Activated CD4-positive, alpha-beta T cell treated with anti-CD3 and anti-CD28 coated beads, Interleukin-2, amount 50 U/mL, for 1 hour (primary cell): ENCODE results near the gene CSF1.
"Not testable (repeated sequence)": the region's sequence is repeated elsewhere in the genome, so short reads cannot be mapped to it uniquely, and the experiment has no call there.

Experiments
- DNase-seq: peaks from one replicate; pipeline ENCODE4 v3.0.0-alpha.2; 2020

Gene CSF1

DNA sequence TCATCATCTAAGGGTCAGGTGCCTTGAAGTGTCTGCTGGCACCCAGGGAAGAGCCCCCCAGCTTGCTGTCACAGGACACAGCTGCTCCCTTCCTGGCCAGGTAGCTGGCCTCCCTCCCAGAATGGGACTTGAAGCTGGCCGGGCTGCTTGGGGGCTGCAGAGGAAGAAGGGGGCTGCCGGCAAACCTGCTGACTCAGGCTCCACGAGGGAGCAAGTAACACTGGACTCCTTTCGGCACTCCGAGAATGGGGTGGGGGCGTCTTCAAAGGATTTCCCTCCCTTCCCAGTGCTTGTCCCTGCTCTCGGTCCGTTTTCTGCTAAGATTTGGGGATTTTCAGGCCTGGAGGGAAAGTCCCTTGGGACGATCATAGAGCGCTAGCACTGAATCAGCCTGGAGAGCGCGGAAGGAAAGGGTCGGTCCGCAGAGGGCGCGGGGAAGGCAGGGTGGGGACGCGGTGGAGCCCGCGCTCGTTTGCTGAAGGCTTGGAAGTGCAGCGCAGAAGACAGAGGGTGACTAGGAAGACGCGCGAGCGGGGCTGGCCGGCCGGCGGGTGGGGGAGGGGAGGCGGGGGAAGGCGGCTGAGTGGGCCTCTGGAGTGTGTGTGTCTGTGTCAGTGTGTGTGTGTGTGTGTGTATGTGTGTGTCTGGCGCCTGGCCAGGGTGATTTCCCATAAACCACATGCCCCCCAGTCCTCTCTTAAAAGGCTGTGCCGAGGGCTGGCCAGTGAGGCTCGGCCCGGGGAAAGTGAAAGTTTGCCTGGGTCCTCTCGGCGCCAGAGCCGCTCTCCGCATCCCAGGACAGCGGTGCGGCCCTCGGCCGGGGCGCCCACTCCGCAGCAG is at the start of gene CSF1:
TSS of gene CSF1 (plus strand) at position 727 of the 840 bp plus-strand sequence. CDS start 175 bp downstream, outside the sequence.
- peak; percentile 42 for DNase-seq

DNA sequence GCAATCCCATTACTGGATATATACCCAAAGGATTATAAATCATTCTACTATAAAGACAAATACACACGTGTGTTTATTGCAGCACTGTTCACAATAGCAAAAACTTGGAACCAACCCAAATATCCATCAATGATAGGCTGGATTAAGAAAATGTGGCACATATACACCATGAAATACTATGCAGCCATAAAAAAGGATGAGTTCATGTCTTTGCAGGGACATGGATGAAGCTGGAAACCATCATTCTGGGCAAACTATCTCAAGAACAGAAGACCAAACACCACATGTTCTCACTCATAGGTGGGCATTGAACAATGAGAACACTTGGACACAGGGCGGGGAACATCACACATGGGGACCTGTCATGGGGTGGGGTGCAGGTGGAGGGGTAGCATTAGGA is 49.0 kb upstream of the CSF1 start:
- DNase-seq = not testable (repeated sequence)

- no peak for DNase-seq
These were observed 47.0 kb upstream of the CSF1 start for GRCh38 chr1:109863667-109864046.

DNA sequence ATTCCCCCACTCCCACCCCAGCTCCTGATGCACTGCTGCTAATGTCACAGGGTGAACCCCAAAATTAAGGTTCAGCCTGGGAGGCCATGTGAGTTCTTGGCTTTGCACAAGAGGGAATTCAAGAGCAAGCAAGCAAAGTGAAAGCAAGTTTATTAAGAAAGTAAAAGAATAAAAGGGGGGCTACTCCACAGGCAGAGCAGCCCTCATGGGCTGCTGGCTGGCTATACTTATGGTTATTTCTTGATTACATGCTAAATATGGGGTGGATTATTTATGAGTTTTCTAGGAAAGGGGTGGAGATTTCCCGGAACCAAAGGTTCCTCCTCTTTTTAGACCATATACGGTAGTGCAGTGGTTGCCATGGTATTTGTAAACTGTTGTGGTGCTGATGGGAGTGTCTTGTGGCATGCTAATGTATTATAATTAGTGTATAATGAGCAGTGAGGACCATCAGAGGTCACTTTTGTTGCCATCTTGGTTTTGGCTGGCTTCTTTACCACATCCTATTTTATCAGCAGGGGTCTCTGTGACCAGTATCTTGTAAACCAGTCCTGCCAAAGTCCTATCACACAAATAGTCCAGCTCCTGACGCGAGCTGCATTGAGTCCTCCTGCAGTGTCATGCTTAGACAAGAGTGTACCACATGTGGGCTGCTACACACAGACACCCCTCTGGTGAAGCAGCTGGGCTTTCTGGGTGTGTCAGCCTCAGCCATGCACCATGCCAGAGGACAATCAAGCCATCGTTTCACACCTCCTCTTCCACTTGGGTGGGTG is 46.4 kb upstream of the CSF1 start:
- no peak for DNase-seq

DNA sequence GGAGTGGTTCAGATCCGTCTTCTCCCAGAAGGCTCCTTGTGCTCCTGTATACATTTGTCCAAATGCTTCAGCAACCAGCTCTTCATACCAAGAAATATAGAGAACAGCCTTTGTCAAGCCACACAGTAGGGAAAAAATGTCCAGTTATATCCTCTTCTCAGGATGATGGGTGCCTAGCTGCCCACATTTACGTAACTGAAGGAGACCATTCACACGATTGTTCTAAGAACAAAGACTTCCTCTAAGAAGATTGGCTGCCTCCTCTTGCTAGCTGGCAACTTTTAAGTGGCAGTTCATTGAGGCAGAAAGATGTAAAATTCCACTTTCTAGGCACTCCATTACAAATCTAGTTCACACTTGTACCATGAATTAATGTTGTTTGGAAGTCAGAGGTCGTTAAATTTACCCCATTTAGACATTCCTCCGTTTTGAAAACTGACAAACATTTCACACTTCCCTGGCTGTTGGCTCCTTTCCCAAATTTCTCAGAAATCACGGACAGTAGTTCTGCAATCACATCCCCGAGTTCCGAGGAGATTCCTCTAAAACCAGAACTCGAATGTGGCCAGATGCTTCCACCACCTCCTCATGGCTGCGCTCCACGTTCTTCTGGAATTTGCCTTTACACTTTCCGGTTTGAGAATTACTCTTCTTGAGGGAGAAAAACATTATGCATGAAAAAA is 45.6 kb upstream of the CSF1 start:
- no peak for DNase-seq

DNA sequence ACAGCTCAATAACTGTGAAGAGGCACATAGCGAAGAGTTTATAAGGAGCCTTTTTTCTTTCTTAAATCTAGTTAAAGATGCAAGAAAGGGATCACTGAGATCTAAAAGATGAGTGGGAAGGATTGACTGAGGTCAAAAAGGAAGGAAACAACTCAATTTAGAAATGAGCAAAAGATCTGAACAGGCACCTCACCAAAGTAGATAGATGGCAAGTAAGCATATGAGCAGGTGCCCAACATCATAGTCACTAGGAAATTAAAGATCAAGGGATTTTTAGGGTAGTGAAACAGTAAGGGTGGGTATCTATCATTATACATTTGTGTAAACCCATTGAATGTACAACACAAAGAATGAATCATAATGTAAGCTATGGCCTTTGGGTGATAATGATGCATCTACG is 44.6 kb upstream of the CSF1 start:
- no peak for DNase-seq

- DNase-seq = no peak
These were observed 37.1 kb upstream of the CSF1 start for GRCh38 chr1:109873278-109874175.

DNA sequence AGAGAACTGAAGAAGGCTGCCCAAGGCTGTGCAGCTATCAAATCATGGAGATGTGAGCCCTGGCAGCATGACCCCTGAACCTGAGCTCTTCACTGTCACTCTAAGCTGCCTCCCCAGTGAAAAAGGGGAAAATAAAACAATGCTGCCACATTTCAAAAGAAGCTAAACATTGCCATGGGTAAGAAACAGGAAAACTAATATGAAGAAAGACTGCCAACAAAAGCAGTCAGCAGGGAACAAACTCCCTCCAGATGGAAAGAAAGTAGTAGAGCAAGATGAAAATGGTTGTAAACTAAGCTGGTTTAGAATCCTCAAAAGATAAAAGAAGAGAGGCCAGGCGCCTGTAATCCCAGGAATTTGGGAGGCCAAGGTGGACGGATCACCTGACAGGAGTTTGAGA is 36.2 kb upstream of the CSF1 start:
- no peak for DNase-seq

GRCh38 chr1:109875874-109876273 is 34.8 kb upstream of the CSF1 start:
- no peak for DNase-seq

DNA sequence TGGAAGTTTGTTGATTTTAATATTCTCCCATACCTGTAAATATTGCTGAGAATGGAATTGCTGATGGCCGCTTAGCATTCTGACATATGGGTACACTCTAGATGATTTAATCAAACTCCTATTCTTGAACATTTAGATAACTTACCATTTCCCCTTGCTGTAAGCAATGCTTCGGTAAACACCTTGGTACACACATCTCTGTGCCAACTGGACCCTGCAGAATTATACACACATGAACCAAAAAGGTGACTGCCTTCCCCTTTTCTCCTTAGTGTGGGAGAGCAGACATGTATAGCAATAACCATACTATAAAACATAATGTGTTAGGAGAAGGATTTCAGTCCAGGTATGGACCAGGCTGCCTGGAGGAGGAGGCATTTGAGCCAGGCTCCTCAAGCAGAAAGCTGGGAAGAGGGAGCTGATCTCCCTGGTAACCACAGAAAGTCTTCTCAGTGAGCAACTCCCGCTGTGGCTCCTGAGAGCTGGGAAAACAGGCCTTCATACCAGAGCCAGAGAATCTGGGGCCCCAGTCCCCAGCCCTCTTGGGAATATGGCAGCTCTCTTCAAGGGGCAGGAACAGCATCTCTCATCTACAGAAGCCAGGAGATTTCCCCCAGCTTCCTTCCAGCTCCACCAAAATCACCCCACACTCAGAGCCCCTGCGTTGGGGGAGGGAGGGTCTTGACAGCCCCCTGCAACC is 33.9 kb upstream of the CSF1 start:
- DNase-seq = no peak

DNA sequence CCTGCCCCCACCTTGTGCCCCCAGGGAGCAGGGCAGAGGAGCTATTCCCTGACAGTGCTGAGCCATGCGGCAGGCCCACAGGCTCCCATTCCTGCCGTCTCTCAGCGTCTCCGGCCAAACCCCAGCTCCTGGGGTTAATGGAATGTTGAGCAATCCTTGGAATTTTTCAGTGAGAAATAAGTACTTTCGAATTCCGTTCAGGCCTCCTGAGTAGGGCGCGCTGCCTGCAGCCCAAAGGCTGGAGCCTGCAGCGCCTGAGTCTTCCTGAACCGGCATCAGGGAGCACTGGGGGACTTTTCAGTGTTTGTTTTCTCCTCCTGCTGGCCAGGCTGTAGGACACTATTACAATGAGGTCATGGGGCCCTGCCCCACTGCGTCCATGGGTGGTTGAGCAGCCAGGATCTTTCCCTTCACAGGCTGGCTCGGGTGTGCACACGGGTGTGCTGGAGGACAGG is 33.3 kb upstream of the CSF1 start:
- DNase-seq = no peak

DNA sequence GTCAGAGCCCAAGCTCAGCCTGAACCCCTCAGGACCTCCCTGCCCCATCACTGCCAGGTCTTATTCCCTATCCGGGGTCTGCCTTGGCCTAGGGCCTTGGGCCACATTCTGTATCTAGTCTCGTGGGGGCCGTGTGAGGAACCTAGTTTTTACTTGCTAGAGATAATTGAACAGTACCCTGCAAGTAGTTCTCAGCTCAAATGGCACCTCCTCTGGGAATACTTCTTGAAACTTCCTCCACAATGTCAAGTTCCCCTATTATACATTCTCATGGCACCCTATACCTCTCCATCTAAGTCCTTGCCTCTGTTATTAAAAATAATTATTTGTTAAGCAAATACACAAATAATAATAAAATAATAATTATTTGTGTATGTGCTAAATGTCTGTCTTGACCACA is 32.9 kb upstream of the CSF1 start:
- no peak for DNase-seq

- DNase-seq = no peak
These were observed 32.0 kb upstream of the CSF1 start for GRCh38 chr1:109878531-109879104.

GRCh38 chr1:109879371-109879770 is 31.3 kb upstream of the CSF1 start:
- DNase-seq = not testable (repeated sequence)

- DNase-seq = no peak
These were observed 30.6 kb upstream of the CSF1 start for GRCh38 chr1:109879881-109880525.

GRCh38 chr1:109880971-109881894 is 29.4 kb upstream of the CSF1 start:
- DNase-seq = no peak

GRCh38 chr1:109881906-109882287 is 28.8 kb upstream of the CSF1 start:
- DNase-seq = no peak

DNA sequence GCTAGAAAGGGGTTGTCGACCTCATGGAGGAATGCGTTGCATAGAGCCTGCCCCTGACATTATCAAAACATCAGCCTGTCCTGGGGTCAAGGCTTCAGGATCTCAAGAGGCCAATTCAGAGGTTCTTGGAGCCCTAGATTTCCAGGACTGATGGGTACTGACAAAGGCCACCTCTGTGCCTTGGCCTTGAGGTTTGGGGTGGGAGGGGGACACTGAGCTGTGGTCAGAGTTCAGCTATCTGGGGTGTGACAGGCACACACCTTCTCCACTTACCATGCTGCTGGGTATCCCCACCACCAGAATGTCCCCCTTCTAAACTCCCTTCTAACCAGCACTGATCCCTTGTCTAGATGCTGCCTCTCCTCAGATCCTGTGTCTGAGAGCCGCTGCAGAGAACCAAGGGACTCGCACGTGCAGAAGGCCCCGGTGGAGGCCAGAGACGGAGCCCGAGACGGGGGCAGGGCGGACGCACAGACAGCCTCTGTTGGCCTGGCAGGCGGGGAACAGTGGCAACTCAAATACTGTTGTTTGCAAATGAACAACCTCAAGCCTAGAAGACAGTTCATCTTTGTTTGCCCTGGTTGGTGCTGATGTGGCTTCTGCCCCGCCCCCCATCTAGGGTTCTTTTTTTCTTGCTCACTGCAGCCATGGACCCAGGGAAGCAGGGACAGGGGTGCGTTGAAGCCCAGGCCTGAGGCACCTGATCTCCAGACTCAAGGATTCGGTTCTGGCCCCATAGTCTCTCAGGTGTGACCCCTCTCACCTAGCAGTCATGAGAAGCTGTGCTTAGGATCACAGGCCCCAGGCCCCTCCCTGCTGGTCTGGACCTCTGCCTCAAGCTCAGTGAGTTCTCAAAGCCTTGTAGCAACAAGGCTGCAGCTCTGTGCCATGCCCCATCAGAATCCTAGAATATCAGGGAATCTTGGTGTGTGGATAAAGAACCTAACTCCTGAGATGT is 28.1 kb upstream of the CSF1 start:
- no peak for DNase-seq
